Neuron (in vitro differentiated cells): Measurements from ENCODE around the gene RLN3.

Experiments
- H2AFZ ChIP-seq: one replicate; pipeline ENCODE4 v1.6.1; 2013; ENCODE audit warnings: low read depth, mild to moderate bottlenecking, inconsistent platforms, low read length, moderate library complexity
- H3K27me3 ChIP-seq: one replicate; pipeline ENCODE4 v1.6.1; 2013; ENCODE audit warnings: low read length; ENCODE audit not compliant: insufficient read depth
- H3K36me3 ChIP-seq: one replicate; pipeline ENCODE4 v1.6.1; 2013; ENCODE audit warnings: low read length; ENCODE audit not compliant: insufficient read depth
- H3K4me1 ChIP-seq: one replicate; pipeline ENCODE4 v1.6.1; 2013; ENCODE audit warnings: low read length; ENCODE audit not compliant: insufficient read depth
- H3K4me3 ChIP-seq: 2 replicates; pipeline ENCODE4 v1.5.1; 2013; ENCODE audit warnings: mild to moderate bottlenecking, low read length, moderate library complexity
- H3K9me3 ChIP-seq: one replicate; pipeline ENCODE4 v1.6.1; 2013; ENCODE audit warnings: low read length

RLN3 gene

GRCh38 chr19:13985771-13986347 lies 42.1 kb upstream of the RLN3 start:
- H3K36me3 ChIP-seq: peaks cover 10% of the 10 kb centered on the region
- H2AFZ ChIP-seq: no peak overlapping the region
- no peaks in the 10 kb centered on the region for H3K4me1 ChIP-seq
- no peaks in the 10 kb centered on the region for H3K9me3 ChIP-seq
- H3K4me3 ChIP-seq: no peak overlapping the region
- H3K27me3 ChIP-seq: no peaks in the 10 kb centered on the region

DNA sequence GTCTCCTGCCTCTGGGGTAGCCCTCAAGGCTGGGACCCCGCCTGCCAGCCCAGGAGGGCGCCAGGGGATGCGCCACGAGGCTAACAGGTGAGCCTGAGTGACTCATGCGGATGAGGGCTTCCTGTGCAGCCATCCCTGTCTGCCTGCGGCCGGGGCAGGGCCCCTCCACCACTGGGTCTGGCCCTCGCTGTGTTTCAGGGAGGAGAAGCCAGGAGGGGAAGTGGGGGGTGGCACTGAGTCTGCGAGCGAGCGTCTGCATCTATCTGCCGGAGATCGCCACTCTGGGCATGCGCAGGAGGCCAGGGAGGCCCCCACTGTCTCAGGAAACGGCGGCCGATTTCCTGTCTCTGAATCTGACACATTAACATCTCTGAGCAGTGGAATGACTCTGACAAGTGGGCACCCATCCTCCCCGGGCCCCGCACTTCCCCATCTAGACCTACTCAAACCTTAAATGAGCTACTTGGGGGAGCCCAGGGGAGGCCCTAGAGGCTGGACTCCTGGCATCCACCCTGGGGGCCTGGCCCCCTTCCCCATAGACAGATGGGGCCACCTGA lies 41.5 kb upstream of the RLN3 start:
- no peak overlapping the region for H2AFZ ChIP-seq
- no peaks in the 10 kb centered on the region for H3K27me3 ChIP-seq
- H3K4me1 ChIP-seq: no peaks in the 10 kb centered on the region
- no peaks in the 10 kb centered on the region for H3K9me3 ChIP-seq
- H3K36me3 ChIP-seq: peaks cover 10% of the 10 kb centered on the region
- H3K4me3 ChIP-seq: no peak overlapping the region

DNA sequence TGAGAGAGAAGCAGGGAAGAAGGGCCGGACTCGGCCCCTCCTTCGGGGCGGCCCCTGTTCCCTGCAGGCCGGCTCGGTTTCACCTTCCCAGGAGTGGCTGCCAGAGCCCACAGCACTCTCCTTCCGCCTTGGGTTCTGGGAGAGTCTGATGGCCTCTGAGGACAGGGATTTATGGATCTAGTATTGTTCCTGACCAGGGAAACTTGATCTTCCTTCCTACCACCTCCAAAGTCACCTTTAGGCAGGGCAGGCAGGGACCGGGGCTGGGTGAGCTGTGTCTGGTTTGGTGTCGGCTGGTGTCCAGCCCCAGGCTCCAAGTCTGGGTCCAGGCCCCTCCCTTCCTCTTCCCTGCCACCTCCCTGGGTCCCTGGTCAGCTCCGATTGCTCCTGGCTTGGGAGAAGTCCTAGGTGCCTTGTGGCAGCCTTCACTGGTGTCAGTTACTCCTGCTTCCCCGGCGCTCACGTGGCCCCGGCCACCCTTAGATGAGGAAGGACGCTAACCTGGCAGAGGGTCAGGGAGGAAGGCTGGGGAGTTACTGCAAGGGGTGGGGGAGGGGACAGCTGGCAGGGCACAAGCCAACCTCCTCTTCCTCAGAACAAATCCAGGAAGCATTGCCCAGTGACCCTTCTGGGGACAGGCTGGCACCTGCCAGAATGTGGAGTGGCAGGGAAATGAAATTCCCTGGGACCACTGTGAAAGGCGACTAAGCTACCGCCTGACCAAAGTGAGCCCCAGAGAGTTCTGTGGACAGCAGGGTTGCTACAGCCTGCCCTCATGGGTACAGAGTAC lies 40.7 kb upstream of the RLN3 start:
- Histone ChIP-seq H2AFZ (no peak overlapping the region), H3K4me3 (no peak overlapping the region), H3K27me3 (no peaks in the 10 kb centered on the region), H3K36me3 (peaks cover 10% of the 10 kb centered on the region), H3K9me3 (no peaks in the 10 kb centered on the region), H3K4me1 (no peaks in the 10 kb centered on the region)

DNA sequence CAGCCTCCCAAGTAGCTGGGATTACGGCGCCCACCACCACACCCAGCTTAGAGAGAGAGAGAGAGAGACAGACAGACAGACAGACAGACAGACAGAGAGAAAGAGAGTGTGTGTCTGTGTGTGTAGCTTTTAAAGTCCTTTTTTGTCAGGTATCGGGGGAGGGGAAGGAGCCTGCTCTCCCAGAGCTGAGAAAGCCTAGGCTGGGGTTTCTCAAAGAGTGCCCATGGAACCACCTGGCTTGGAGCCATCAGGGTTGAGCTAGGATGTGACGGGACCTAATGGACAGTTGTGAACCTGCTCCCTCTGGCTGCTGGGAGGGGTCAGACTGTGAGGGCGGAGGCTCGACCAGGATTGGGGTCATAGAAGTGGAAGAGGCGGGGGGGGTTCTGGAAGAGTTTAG lies 38.5 kb upstream of the RLN3 start:
- Histone ChIP-seq H3K9me3 (no peaks in the 10 kb centered on the region), H3K27me3 (no peaks in the 10 kb centered on the region), H3K4me3 (no peak overlapping the region), H3K4me1 (no peaks in the 10 kb centered on the region), H2AFZ (no peak overlapping the region), H3K36me3 (peaks cover 9% of the 10 kb centered on the region)

DNA sequence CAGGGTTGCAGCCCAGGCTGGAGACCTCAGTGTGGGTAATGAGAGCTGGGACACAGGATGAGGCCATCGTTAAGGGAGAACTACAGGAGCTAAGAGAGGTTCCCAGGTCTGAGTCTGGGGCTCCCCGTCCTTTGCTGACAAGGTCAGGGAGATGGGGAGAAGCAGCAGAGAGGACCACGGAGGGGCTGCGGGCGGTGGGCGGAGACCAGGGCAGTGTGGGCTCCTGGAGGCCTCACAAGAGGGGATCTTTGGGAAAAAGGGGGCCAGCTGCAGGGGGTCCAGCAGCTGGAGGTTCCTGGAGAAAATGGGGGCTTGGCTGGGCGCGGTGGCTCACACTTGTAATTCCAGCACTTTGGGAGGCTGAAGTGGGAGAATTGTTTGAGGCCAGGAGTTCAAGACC lies 37.9 kb upstream of the RLN3 start:
- H2AFZ ChIP-seq: no peak overlapping the region
- peaks cover 9% of the 10 kb centered on the region for H3K36me3 ChIP-seq
- H3K27me3 ChIP-seq: no peaks in the 10 kb centered on the region
- no peak overlapping the region for H3K4me3 ChIP-seq
- H3K9me3 ChIP-seq: no peaks in the 10 kb centered on the region
- no peaks in the 10 kb centered on the region for H3K4me1 ChIP-seq

DNA sequence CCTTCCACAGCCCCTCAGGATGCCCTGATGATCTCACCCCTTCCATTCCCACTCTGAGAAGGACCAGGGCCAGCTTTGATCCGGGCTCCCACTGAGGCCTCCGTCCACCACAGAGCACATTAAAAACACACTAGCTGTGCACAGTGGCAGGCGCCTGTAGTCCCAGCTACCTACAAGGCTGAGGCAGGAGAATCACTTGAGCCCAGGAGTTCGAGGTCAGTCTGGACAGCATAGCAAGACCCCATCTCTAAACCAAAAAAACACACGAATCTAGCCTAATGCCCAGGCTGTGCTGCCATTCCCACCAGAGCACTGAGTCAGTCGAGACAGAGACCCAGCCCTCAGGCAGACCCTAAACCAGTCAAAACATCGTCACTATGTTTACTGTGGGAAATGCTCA lies 35.9 kb upstream of the RLN3 start:
- H3K36me3 ChIP-seq: peaks cover 9% of the 10 kb centered on the region
- H3K9me3 ChIP-seq: no peaks in the 10 kb centered on the region
- no peaks in the 10 kb centered on the region for H3K27me3 ChIP-seq
- no peak overlapping the region for H3K4me3 ChIP-seq
- no peak overlapping the region for H2AFZ ChIP-seq
- no peaks in the 10 kb centered on the region for H3K4me1 ChIP-seq

- no peaks in the 10 kb centered on the region for H3K27me3 ChIP-seq
- peaks cover 13% of the 10 kb centered on the region for H3K36me3 ChIP-seq
- H3K4me1 ChIP-seq: no peaks in the 10 kb centered on the region
- H3K9me3 ChIP-seq: no peaks in the 10 kb centered on the region
- no peak overlapping the region for H2AFZ ChIP-seq
- H3K4me3 ChIP-seq: no peak overlapping the region
Measured at GRCh38 chr19:13993590-13994300, 34.2 kb upstream of the RLN3 start.

- H3K27me3 ChIP-seq: no peaks in the 10 kb centered on the region
- H2AFZ ChIP-seq: no peak overlapping the region
- no peak overlapping the region for H3K4me3 ChIP-seq
- H3K36me3 ChIP-seq: peaks cover 13% of the 10 kb centered on the region
- no peaks in the 10 kb centered on the region for H3K4me1 ChIP-seq
- no peaks in the 10 kb centered on the region for H3K9me3 ChIP-seq
Measured at GRCh38 chr19:13995017-13995728, 32.8 kb upstream of the RLN3 start.

GRCh38 chr19:13995878-13996765 lies 31.8 kb upstream of the RLN3 start:
- no peaks in the 10 kb centered on the region for H3K4me1 ChIP-seq
- H3K9me3 ChIP-seq: peaks cover 4% of the 10 kb centered on the region
- H3K36me3 ChIP-seq: peaks cover 13% of the 10 kb centered on the region
- no peaks in the 10 kb centered on the region for H3K27me3 ChIP-seq
- no peak overlapping the region for H3K4me3 ChIP-seq
- H2AFZ ChIP-seq: no peak overlapping the region

DNA sequence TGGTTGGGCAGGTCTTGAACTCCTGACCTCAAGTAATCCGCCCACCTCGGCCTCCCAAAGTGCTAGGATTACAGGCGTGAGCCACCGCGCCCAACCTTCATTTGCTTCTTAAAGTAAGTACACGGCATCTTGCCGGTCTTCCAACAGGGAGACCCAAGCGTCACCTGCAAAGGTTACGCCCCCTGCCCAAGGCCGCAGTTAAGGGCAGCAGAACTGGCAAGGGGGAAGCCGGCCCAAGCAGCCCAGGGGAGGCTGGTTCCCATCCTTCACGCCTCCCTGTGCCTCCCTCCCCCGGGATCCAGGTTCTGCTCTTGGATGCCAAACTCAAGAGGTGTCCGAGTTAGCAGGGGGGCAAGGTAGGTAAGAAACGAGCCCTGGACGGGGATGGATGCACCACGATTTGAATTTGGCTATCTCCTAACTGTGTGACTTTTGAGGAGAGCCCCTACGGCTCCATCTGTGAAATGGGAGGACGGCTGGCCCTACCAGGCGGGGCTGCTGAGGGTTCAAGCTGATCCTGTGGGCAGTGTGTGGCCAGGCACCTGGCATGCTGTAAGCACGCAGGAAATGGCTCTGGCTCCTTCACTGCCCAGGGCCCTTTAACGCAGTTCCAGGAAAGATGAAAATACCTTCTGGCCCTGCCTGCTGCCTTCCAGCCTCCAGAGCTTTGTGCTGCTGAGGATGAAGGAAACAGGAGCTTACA lies 30.9 kb upstream of the RLN3 start:
- no peaks in the 10 kb centered on the region for H3K27me3 ChIP-seq
- H2AFZ ChIP-seq: no peak overlapping the region
- no peak overlapping the region for H3K4me3 ChIP-seq
- peaks cover 13% of the 10 kb centered on the region for H3K36me3 ChIP-seq
- H3K9me3 ChIP-seq: peaks cover 4% of the 10 kb centered on the region
- H3K4me1 ChIP-seq: no peaks in the 10 kb centered on the region

- Histone ChIP-seq H3K27me3 (no peaks in the 10 kb centered on the region), H3K9me3 (peaks cover 4% of the 10 kb centered on the region), H2AFZ (no peak overlapping the region), H3K4me3 (no peak overlapping the region), H3K36me3 (peaks cover 8% of the 10 kb centered on the region), H3K4me1 (no peaks in the 10 kb centered on the region)
Measured at GRCh38 chr19:13997631-13997962, 30.4 kb upstream of the RLN3 start.

- H3K36me3 ChIP-seq: peaks cover 5% of the 10 kb centered on the region
- H2AFZ ChIP-seq: no peak overlapping the region
- H3K9me3 ChIP-seq: peaks cover 4% of the 10 kb centered on the region
- H3K4me1 ChIP-seq: no peaks in the 10 kb centered on the region
- no peak overlapping the region for H3K4me3 ChIP-seq
- H3K27me3 ChIP-seq: no peaks in the 10 kb centered on the region
Measured at GRCh38 chr19:13998426-13998825, 29.5 kb upstream of the RLN3 start.
